ENCODE data around the gene AHDC1. TPM values are rescaled to one million over a fixed set of nuclear protein-coding genes. Genes with fewer than 3 reads are reported as not detected.

Gene AHDC1
- total and polyA plus RNA-seq, 9 of the 15 experiments (the other 6 are each of a cell fraction or from before 2014, with no cell fraction given), result 0.21 to 36.4 (median 4.7) TPM

- DNase-seq (ENCODE audit: extremely low read depth in 1 of 4, low spot score in 3 of 4), result peak; percentile 98 to 100 (median 98)
- Histone ChIP-seq H3K79me2 (ENCODE audit: control insufficient read depth, insufficient read depth, low read length) (peaks cover 78% of the 10 kb centered on the region), H3K27me3 (ENCODE audit: control insufficient read depth in 2 of 2, insufficient read depth in 2 of 2, low read length in 2 of 2) (no peaks in the 10 kb centered on the region), H3K9ac (ENCODE audit: insufficient read depth in 1 of 2, low read depth in 2 of 2, low read length in 2 of 2) (peak overlapping the region; percentile 21 to 90; a peak in 3 of 4 replicates), H3K4me1 (replicated peaks in 1 of 2; ENCODE audit: control insufficient read depth in 2 of 2, insufficient read depth in 2 of 2, low read length in 2 of 2) (peaks cover 71 to 98% of the 10 kb centered on the region in 2 experiments), H3K9me3 (replicated peaks; ENCODE audit: control insufficient read depth, insufficient read depth, low read depth, low read length) (no peaks in the 10 kb centered on the region), H3K9me1 (ENCODE audit: control insufficient read depth, insufficient read depth, low read length) (peaks cover 8% of the 10 kb centered on the region), H3K4me2 (ENCODE audit: insufficient read depth, low read length) (peak overlapping the region; percentile 59), H3K27ac (ENCODE audit: extremely low read depth, low read depth, low read length) (peak overlapping the region; percentile 47), H4K20me1 (replicated peaks; ENCODE audit: control insufficient read depth, insufficient read depth, low read length) (peaks cover 29% of the 10 kb centered on the region), H2AFZ (ENCODE audit: low read depth, low read length) (no peak overlapping the region), H3K36me3 (ENCODE audit: control insufficient read depth, insufficient read depth, low read length) (peaks cover 13% of the 10 kb centered on the region; the same call in 2 of the 3 replicates), H3K4me3 (peak overlapping the region; percentile 15)
- in situ Hi-C loops (cut with MboI), result no loop called here
- ChIA-PET CTCF (ENCODE audit: low intra/inter-chr PET ratio) (interaction anchor here (1.8 kb wide), 1 partner anchor 38 kb away, joined by 6 read pairs; no protein-coding TSS in a partner anchor), POLR2A (interaction anchor here (0.5 to 4.8 kb wide), 8 partner anchors 9 to 414 kb away, joined by 3 to 29 read pairs (median 4); partner anchors contain the start of gene SLC9A1)
- WGBS (ENCODE audit: insufficient coverage, low coverage, missing lambda C conversion rate), result 3% methylated on average over 41 of the region's 65 CpGs
- peak; percentile 92 for FAIRE-seq
- ATAC-seq, result peak; percentile 92
- BruUV-seq (replicated peaks), result no TSS peak
- intact Hi-C loops (cut with micrococcal nuclease), result no loop called here
- TF ChIP-seq TFAP4 (CRISPR knock-in tag; IDR thresholded peaks at IDR 0.05; ENCODE audit: borderline replicate concordance) (peak; percentile 89; the same call in 1 of the 2 replicates), CTBP1 (IDR thresholded peaks at IDR 0.05; ENCODE audit: borderline replicate concordance) (peak; percentile 95), RAD51 (IDR thresholded peaks at IDR 0.05; ENCODE audit: borderline replicate concordance, low read depth) (no peak), ZNF592 (IDR thresholded peaks at IDR 0.05) (0 out of 2 replicates have a peak, but pooled peaks have one; percentile 67), MTA2 (IDR thresholded peaks at IDR 0.05; ENCODE audit: low read depth) (0 out of 2 replicates have a peak, but pooled peaks have one; percentile 5), HNRNPL (IDR thresholded peaks at IDR 0.05; ENCODE audit: low read depth, low read length) (peak; percentile 89), ELF4 (CRISPR knock-in tag; IDR thresholded peaks at IDR 0.05) (no peak), SREBF1 (IDR thresholded peaks at IDR 0.05; ENCODE audit: borderline replicate concordance, low read depth, low read length) (0 out of 2 replicates have a peak, but pooled peaks have one; percentile 29), TEAD1 (CRISPR knock-in tag; IDR thresholded peaks at IDR 0.05) (peak in 1 of 2 experiments; percentile 77; a peak in 2 of 4 replicates), FOS (IDR thresholded peaks at IDR 0.05; ENCODE audit: extremely low read depth, insufficient read length) (no peak), ATF7 (IDR thresholded peaks at IDR 0.05) (peak; percentile 91), SRF (CRISPR knock-in tag; IDR thresholded peaks at IDR 0.05) (peak in 1 of 2 experiments; percentile 87; a peak in 1 of 4 replicates), ELF2 (CRISPR knock-in tag; IDR thresholded peaks at IDR 0.05) (no peak), RAD21 (CRISPR knock-in tag; conservative IDR thresholded peaks at IDR 0.05 in 1 of 2, IDR thresholded peaks at IDR 0.05 in 1 of 2) (peak; percentile 54 to 56)
- TF ChIP-seq, protein P1, sequence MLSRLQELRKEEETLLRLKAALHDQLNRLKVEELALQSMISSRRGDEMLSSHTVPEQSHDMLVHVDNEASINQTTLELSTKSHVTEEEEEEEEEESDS (CRISPR knock-in tag; IDR thresholded peaks at IDR 0.05), result no peak
Observed at GRCh38 chr1:27568300-27569087, 35.5 kb downstream of the AHDC1 start.

Measured in K562 (cell line).